ENCODE data around the gene PARP1.
"Not testable (repeated sequence)": the region's sequence is repeated elsewhere in the genome, so short reads cannot be mapped to it uniquely, and the experiment has no call there.

The PARP1 gene

GRCh38 chr1:226407497-226408284, at the start of gene PARP1:
Gene PARP1 (minus strand): TSS chr1:226408093. CDS start chr1:226407929, 164 bp downstream.
- DNase-seq, result peak; percentile 97

DNA sequence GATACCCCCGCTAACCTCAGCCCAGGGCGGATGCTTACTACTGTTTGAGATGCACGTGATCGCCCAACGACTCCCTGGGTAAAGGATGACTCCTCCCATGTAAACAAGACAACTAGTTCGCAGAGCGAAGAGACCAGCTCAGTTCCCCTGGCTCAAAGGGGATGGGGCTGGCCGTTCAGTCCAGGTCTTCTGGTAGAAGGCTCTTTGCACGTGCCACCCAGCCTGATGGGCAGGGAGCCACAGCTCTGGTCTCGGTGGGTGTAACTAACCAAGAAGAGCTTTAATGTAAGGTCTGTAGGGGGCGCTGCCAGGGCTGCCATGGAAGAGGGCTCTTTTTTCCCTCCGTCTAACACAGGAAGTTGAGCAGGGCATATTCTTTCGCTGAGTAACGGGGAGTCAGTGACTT, 49.4 kb upstream of the PARP1 start:
- DNase-seq, result no peak

GRCh38 chr1:226455843-226456242, 48.0 kb upstream of the PARP1 start:
- no peak for DNase-seq

DNA sequence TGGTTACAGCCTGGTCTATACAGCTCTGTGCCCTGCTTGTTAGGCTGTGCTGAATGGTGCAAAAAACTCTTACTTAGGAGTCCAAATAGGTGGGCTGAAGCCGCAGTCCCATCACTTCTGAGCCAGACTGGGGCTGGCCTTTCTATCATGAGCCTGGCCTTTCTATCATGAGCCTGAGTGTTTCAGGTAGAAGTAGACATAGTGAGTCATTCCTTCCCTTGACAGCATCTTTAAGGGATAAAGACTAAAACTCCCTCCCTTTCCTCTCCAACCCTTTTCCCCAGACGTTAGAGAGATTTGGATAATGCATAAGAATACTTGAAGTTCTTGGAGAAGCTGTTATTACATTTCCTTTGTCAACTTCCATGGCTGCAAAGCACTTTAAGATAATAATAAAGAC, 46.5 kb upstream of the PARP1 start:
- DNase-seq, result no peak

DNA sequence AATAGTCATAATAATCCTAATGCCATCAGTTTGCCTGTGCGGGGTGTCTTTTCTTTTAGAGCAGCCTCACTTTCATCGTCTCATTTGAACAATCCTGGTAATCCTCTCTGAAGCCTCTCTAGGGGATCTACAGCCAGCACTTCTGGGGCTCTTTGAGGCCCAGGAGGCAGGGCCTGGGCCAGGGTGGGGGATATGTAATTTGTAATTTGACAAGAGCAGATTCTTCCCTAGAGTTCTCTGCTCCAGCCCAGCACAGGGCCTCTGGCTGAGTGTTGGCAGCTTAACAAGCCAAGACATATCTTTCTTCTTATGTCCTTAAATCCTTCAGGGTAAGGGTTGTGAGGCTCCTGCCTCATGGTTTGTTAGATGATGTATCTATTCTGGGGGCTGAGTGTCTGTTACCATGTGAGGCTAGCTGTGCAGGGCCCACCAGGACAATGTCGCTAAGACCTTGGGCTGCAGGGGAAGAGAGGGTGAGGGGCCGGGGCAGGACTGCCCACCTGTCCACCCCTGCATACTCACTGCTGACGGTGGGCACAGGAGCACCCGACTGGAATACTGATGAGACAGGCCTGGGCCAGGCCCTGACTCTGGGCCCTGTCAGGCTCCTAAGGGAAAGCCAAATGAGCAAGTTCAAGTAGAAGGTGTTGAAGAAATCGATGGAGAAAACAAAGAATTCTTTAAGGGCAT, 45.3 kb upstream of the PARP1 start:
- DNase-seq, result no peak

- DNase-seq, result no peak
These were observed 42.8 kb upstream of the PARP1 start for GRCh38 chr1:226450688-226451087.

DNA sequence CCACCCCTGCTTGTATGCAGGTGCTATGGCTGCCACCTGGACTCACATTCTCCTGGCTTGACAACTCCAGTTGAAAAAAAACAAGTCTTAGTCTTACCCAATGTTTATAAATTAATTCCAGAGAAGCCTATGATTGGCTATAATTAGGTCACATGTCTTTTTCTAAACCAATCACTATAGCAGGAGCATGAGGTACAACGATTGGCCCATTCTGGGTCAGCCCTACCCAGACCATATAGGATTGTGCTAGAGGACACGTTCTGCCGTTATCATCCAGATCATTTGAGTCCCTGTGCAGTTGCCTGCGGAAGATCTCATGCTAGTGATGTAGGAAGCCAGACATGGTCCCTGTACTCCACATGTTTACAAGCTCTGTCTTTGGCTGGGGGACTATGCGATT, 41.9 kb upstream of the PARP1 start:
- no peak for DNase-seq

DNA sequence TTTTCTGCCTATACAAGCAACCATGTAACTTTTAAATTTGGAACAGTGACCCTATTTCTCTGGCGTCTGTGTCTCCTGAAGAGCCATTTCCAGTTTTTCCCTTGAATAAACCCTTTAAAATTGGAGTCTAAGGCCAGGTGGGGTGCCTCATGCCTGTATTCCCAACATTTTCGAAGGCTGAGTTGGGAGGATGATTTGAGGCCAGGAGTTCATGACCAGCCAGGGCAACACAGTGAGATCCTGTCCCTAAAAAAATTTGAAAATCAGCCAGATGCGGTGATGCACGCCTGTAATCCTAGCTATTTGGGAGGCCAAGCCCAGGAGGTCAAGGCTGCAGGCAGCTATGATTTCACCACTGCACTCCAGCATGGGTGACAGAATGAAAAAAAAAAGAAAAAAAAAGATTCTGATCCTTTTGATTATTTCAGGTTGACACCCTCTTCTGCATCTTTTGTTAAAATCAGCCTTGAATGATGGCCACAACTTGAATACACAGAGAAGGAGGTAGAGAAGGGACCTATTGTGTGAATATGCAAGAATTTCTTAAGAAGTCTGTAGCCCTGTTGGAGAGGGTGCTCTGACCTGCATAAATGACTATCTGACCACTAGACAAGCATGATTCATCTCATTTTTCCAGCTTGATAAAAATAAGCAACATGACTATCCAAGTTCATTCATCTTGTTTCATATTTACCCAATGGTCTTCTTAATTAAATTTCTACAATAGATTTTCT, 40.2 kb upstream of the PARP1 start:
- DNase-seq, result peak; percentile 53

GRCh38 chr1:226446094-226446493, 38.2 kb upstream of the PARP1 start:
- DNase-seq, result peak; percentile 79

DNA sequence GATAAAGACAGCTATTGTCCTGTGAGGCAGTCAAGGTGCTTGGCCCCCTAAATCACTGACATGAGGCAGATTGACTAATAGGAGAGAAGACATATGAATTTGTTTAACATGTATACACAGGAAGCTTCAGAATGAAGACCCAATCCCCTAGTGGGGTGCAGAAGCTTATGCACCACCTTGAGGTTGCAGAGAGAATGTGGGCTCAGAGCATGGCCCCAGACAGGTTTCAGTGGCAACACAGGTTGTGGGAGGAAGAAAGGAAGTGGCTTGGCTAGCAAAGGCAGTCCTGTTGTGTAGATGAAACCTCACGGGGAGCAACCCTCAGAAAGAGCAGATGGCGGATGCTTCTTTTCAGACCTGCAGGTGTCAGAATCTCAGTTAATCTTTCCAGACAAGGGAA, 37.0 kb upstream of the PARP1 start:
- DNase-seq, result no peak

DNA sequence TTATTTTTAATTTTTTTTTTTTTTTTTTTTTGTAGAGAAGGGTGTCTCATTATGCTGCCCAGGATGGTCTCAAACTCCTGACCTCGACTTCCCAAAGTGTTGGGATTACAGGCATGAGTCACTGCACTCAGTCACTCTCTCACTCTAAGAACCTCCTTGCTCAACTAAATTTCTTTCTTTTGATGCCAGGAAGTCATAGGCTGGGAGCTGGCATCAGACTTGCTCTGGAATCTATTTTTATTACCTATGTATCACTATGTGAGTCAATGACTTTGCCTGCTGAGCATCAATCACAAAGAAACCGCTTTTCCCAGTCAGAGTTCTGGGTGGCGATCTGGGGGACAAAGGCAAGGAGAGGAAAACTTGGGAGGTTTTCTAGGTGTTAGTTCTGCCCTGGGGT, 35.5 kb upstream of the PARP1 start:
- no peak for DNase-seq

DNA sequence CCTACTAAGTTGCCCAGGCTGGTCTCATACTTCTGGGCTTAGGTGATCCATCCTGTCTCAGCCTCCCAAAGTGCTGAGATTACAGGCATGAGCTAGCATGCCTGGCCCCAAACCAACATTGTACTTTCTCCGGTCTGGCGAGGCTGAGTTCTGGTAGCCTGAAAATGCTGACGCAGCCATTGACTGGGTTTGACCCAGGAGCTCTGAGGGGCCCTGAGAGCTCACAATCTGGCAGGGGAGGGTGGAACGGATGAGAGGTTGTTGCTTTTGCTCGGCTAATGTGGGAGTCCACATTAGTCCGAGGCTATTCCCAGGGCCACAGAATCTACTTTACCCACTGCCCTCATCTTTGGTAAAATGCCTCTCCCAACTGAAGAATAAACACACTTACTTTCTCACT, 35.1 kb upstream of the PARP1 start:
- no peak for DNase-seq

DNA sequence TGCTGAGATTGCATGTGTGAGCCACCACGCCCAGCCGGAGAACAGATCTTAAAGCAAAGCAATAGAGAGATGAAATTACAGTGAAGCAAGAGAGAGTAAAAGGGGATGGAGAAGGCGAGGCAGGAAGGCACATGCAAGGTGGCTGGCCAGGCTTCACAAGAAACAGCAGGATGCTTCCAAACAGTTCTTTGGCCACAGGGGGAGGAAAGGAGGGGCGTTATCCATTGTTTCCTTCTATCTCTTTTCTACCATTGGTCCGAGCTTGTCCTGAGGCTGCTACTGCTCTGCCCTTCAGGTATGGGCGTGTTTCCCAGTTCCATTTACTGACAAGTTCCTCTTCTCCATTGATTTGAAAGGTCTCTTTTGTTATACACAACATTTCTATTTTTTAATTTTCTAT, 33.7 kb upstream of the PARP1 start:
- DNase-seq, result no peak

DNA sequence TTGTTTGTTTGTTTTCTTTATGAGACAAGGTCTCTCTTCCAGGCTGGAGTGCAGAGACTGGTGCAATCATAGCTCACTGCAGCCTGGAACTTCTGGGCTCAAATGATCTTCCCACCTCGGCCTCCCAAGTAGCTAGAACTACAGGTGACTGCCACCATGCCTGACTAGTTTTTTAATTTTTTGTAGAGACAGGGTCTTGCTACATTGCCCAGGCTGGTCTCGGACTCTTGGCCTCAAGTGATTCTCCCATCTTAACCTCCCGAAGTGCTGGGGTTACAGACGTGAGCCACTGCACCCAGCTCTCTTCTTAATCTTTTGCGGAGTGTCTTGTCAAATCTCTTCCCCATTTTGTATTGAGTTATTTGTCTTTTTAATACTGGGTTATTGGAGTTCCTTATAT, 32.6 kb upstream of the PARP1 start:
- DNase-seq, result no peak

DNA sequence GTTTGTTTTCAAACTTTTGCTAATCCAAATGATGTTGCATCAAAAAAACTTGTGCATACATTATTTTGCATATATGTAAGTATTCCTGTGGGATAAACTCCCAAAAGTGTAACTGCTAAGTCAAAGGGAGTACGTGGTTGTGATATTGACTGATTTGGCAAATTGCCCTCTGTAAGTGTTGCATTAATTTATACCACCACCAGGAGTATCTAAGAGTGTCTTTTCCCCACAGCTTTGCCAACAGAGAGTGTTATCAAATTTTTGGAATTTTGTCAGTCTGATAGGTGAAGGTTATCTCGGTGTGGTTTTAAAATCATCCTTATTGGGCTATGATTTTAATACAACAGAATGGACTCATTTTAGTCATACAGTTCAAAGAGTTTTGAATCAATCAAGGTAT, 30.1 kb upstream of the PARP1 start:
- DNase-seq, result peak; percentile 29

GRCh38 chr1:226436855-226437491, 29.1 kb upstream of the PARP1 start:
- DNase-seq, result no peak

DNA sequence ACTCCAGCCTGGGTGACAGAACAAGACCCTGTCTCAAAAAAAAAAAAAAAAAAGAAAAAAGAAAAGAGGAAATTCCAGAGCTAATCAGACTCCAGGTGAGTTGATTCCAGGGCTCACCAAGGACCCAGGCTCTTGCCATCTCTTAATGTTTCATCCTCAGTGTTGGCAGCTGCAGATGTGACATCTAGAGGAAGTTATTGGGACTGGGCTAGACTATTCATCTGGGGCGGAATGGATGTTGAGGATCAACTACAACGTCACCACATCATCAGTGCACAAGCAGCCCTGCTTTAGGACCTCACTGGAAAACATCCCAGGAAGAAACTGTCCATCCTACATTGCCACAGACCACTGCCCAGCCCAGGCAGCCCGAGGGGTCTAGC, 28.6 kb upstream of the PARP1 start:
- DNase-seq, result no peak

DNA sequence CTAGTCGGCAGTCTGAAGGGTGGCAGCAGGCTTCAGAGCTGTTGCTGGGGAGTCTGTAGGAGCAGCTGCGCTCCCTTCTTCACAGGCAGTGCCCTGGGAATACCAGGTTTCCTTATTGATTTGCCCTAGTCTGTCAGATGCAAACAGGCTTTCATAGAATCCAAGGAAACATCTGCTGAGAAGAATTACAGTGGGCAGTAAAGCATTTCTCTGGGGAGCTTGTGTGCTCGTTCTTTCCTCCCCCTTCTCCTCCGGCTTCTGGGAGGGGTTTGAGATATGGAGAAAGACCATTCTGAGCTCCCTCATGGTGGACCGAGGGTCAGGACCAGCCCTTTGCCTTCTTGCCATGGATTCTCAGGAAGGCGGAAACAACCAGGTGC, 25.4 kb upstream of the PARP1 start:
- no peak for DNase-seq

- DNase-seq, result no peak
These were observed 24.9 kb upstream of the PARP1 start for GRCh38 chr1:226432586-226433340.

DNA sequence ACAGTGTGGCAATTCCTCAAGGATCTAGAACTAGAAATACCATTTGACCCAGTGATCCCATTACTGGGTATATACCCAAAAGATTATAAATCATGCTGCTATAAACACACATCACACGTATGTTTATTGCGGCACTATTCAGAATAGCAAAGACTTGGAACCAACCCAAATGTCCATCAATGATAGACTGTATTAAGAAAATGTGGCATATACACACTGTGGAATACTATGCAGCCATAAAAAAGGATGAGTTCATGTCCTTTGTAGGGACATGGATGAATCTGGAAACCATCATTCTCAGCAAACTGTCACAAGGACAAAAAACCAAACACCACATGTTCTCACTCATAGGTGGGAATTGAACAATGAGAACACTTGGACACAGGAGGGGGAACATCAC, 24.0 kb upstream of the PARP1 start:
- not testable (repeated sequence) for DNase-seq

GRCh38 chr1:226429858-226430715, 22.2 kb upstream of the PARP1 start:
- no peak for DNase-seq

Data from OCI-M1 (cell line).